DND-41 (cell line): ENCODE measurements around the gene PDLIM4.

Source experiments
- ATAC-seq: fragments of 200-7000 bp; cut with Tn5 transposase; 3 replicates; pipeline ENCODE4 v1.9.1; 2021; ENCODE audit warnings: low read depth; ENCODE audit not compliant: insufficient read depth
- DNase-seq: peaks from one replicate; pipeline ENCODE4 v3.0.0-alpha.2; 2020
- H2AFZ ChIP-seq: 2 replicates; pipeline ENCODE4 v1.6.0; 2012; ENCODE audit warnings: low read depth, low read length
- H3K27ac ChIP-seq: 2 replicates; pipeline ENCODE4 v1.5.1; 2012; ENCODE audit warnings: low read length, inconsistent platforms
- H3K27me3 ChIP-seq: fragments of 200-600 bp; sonication (generic); 2 replicates; pipeline ENCODE4 v1.6.0; 2012; ENCODE audit warnings: low read length, mild to moderate bottlenecking, inconsistent platforms; ENCODE audit not compliant: insufficient read depth, poor library complexity
- H3K36me3 ChIP-seq: 2 replicates; pipeline ENCODE4 v1.5.1; 2012; ENCODE audit warnings: low read length, inconsistent platforms; ENCODE audit not compliant: insufficient read depth
- H3K4me1 ChIP-seq: 2 replicates; pipeline ENCODE4 v1.5.1; 2012; ENCODE audit warnings: mild to moderate bottlenecking, low read length; ENCODE audit not compliant: insufficient read depth
- H3K4me2 ChIP-seq: 2 replicates; pipeline ENCODE4 v1.6.0; 2012; ENCODE audit warnings: mild to moderate bottlenecking, moderate library complexity, low read length, inconsistent platforms; ENCODE audit not compliant: insufficient read depth
- H3K4me3 ChIP-seq, 2 experiments: fragments of 200-600 bp in 1 of 2; shearing (Covaris generic) in 1 of 2; 2 replicates each; pipeline ENCODE4 v1.5.1; 2012 to 2016; ENCODE audit warnings: inconsistent platforms in 2 of 2, low read length in 2 of 2, mild to moderate bottlenecking in 2 of 2, low read depth in 1 of 2, moderate library complexity in 1 of 2
- H3K79me2 ChIP-seq: 2 replicates; pipeline ENCODE4 v1.6.0; 2012; ENCODE audit warnings: low read length, inconsistent platforms; ENCODE audit not compliant: insufficient read depth
- H3K9ac ChIP-seq: 2 replicates; pipeline ENCODE4 v1.6.0; 2012; ENCODE audit warnings: low read depth, mild to moderate bottlenecking, inconsistent platforms, low read length, moderate library complexity
- H3K9me3 ChIP-seq: 2 replicates; pipeline ENCODE4 v1.5.1; 2012; ENCODE audit warnings: low read length, moderate library complexity, mild to moderate bottlenecking, inconsistent platforms; ENCODE audit not compliant: insufficient read depth, severe bottlenecking
- H4K20me1 ChIP-seq: 2 replicates; pipeline ENCODE4 v1.6.0; 2012; ENCODE audit warnings: low read length; ENCODE audit not compliant: insufficient read depth
- CTCF ChIP-seq: IDR thresholded peaks from 2 replicates; pipeline ENCODE4 v1.5.1; 2012; ENCODE audit warnings: borderline replicate concordance, low read length, moderate library complexity, mild to moderate bottlenecking; ENCODE audit not compliant: poor library complexity, severe bottlenecking; ENCODE audit errors: extremely low read depth
- EZH2 ChIP-seq: IDR thresholded peaks from 3 replicates; pipeline ENCODE4 v1.6.1; 2012; ENCODE audit warnings: borderline replicate concordance, low read depth, mild to moderate bottlenecking, moderate library complexity, low read length, inconsistent platforms; ENCODE audit not compliant: severe bottlenecking

Gene PDLIM4

GRCh38 chr5:132260051-132260450, 2.6 kb downstream of the PDLIM4 start:
- Histone ChIP-seq H3K9ac (no peak overlapping the region), H3K79me2 (no peaks in the 10 kb centered on the region), H2AFZ (no peak overlapping the region), H4K20me1 (no peaks in the 10 kb centered on the region), H3K4me3 (no peak overlapping the region), H3K4me2 (no peak overlapping the region), H3K36me3 (no peaks in the 10 kb centered on the region), H3K27me3 (no peaks in the 10 kb centered on the region), H3K9me3 (no peaks in the 10 kb centered on the region), H3K4me1 (no peaks in the 10 kb centered on the region), H3K27ac (no peak overlapping the region)
- ATAC-seq = no peak
- TF ChIP-seq CTCF = no peak
- no peak for TF ChIP-seq EZH2
- no peak for DNase-seq

- H3K9me3 ChIP-seq = no peaks in the 10 kb centered on the region
- H3K27ac ChIP-seq = no peak overlapping the region
- no peaks in the 10 kb centered on the region for H3K4me1 ChIP-seq
- H4K20me1 ChIP-seq = no peaks in the 10 kb centered on the region
- TF ChIP-seq CTCF (no peak), EZH2 (no peak)
- H3K9ac ChIP-seq = no peak overlapping the region
- no peaks in the 10 kb centered on the region for H3K27me3 ChIP-seq
- DNase-seq (peak; percentile 33), ATAC-seq (peak; percentile 60)
- H3K79me2 ChIP-seq = no peaks in the 10 kb centered on the region
- no peaks in the 10 kb centered on the region for H3K36me3 ChIP-seq
- no peak overlapping the region for H3K4me3 ChIP-seq
- no peak overlapping the region for H3K4me2 ChIP-seq
- H2AFZ ChIP-seq = no peak overlapping the region
These were observed 3.4 kb downstream of the PDLIM4 start for GRCh38 chr5:132260714-132261551.

GRCh38 chr5:132261881-132262845, 4.7 kb downstream of the PDLIM4 start:
- Histone ChIP-seq H3K79me2 (no peaks in the 10 kb centered on the region), H3K4me1 (no peaks in the 10 kb centered on the region), H3K4me2 (no peak overlapping the region), H3K4me3 (no peak overlapping the region), H4K20me1 (no peaks in the 10 kb centered on the region), H3K27ac (no peak overlapping the region), H3K9ac (no peak overlapping the region), H3K27me3 (no peaks in the 10 kb centered on the region), H3K9me3 (no peaks in the 10 kb centered on the region), H3K36me3 (no peaks in the 10 kb centered on the region), H2AFZ (no peak overlapping the region)
- DNase-seq (no peak), ATAC-seq (no peak)
- TF ChIP-seq EZH2 (no peak), CTCF (no peak)
